ENCODE results near the gene PIK3C2G. TPM values are rescaled to one million over a fixed set of nuclear protein-coding genes. Genes with fewer than 3 reads are reported as not detected.

The PIK3C2G gene
- not detected in 2 replicates for total RNA-seq

GRCh38 chr12:18261273-18261672, at the start of gene PIK3C2G:
TSS of gene PIK3C2G (plus strand) at chr12:18261518. CDS start at chr12:18282082, 20,564 bp downstream.

Other genes starting within 250 kb of the PIK3C2G start
- not detected in 2 replicates for gene RERGL, start 171.3 kb upstream of the PIK3C2G start, total RNA-seq

Measured in bronchial smooth muscle cell (primary cell).